ENCODE data around the gene GP5.

DNA sequence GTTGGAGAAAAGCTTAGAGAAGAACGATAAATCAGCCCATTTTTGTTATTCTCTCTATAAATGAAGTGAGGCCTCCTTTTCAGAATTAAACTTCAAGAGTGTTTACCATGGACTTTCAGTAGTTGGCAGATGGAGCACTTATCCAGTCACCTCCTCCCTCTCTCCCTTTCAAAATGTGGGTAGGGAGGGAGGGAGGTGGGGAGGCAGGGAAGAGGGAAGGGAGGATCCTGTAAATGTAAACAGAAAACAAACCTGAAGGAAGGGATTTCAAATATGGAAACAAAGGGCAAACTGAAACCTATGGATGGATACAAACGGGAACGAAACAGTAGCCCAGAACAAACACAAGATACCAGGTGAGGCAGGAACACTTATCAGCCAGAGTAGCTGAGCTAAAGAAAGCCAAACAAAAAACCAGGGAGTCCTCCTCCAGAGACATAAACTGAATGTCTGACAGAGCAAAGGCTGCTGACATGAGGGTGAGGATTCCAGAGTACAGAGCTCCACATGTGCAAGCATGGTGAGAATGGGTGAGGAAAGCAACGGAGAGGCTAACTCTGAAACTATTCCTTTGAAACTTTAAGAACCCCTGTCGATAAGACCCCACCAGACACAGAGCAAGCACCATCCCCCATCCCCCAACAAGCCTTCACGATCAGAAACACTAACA is 41.0 kb upstream of the GP5 start:
- TF ChIP-seq, protein P1, sequence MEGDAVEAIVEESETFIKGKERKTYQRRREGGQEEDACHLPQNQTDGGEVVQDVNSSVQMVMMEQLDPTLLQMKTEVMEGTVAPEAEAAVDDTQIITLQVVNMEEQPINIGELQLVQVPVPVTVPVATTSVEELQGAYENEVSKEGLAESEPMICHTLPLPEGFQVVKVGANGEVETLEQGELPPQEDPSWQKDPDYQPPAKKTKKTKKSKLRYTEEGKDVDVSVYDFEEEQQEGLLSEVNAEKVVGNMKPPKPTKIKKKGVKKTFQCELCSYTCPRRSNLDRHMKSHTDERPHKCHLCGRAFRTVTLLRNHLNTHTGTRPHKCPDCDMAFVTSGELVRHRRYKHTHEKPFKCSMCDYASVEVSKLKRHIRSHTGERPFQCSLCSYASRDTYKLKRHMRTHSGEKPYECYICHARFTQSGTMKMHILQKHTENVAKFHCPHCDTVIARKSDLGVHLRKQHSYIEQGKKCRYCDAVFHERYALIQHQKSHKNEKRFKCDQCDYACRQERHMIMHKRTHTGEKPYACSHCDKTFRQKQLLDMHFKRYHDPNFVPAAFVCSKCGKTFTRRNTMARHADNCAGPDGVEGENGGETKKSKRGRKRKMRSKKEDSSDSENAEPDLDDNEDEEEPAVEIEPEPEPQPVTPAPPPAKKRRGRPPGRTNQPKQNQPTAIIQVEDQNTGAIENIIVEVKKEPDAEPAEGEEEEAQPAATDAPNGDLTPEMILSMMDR (IDR thresholded peaks at IDR 0.05): no peak
- TF ChIP-seq POLR2AphosphoS5 (IDR thresholded peaks at IDR 0.05): no peak
